Chondrocyte (in vitro differentiated cells): Measurements from ENCODE around the gene VASN. TPM values are rescaled to one million over a fixed set of nuclear protein-coding genes. Genes with fewer than 3 reads are reported as not detected.

Source experiments
- DNase-seq: peaks from one replicate; pipeline ENCODE4 v3.0.0; 2021; ENCODE audit warnings: mixed read lengths, low spot score
- H3K27ac Mint-ChIP-seq: one replicate; pipeline ENCODE4 v1.8.0; 2021; ENCODE audit warnings: mild to moderate bottlenecking, moderate library complexity, mixed read lengths; ENCODE audit not compliant: unreplicated experiment
- H3K27me3 Mint-ChIP-seq: 2 replicates; pipeline ENCODE4 v1.8.0; 2021; ENCODE audit warnings: low read depth, mixed read lengths
- H3K36me3 Mint-ChIP-seq: 2 replicates; pipeline ENCODE4 v1.8.0; 2021; ENCODE audit warnings: low read depth, mixed read lengths
- H3K4me1 Mint-ChIP-seq: 2 replicates; pipeline ENCODE4 v1.8.0; 2021; ENCODE audit warnings: low read depth, mild to moderate bottlenecking, mixed read lengths
- H3K4me3 Mint-ChIP-seq: one replicate; pipeline ENCODE4 v1.8.0; 2021; ENCODE audit warnings: mild to moderate bottlenecking, moderate library complexity, mixed read lengths; ENCODE audit not compliant: unreplicated experiment
- H3K9me3 Mint-ChIP-seq: 2 replicates; pipeline ENCODE4 v1.8.0; 2021; ENCODE audit warnings: low read depth, mixed read lengths
- total RNA-seq: library from RNA; stranded (reverse); gene quantifications from 3 replicates; pipeline ENCODE4 v1.2.1, GENCODE V29; 2021
- TF ChIP-seq, protein P1 (sequence below): fragments of 200-600 bp; sonication (generic); IDR thresholded peaks from 2 replicates; pipeline ENCODE4 v1.5.0; 2021; ENCODE audit warnings: antibody characterized with exemption, mild to moderate bottlenecking, moderate library complexity

Gene VASN
- total RNA-seq, 1 donor from 2014 or later: 82.0 TPM

DNA sequence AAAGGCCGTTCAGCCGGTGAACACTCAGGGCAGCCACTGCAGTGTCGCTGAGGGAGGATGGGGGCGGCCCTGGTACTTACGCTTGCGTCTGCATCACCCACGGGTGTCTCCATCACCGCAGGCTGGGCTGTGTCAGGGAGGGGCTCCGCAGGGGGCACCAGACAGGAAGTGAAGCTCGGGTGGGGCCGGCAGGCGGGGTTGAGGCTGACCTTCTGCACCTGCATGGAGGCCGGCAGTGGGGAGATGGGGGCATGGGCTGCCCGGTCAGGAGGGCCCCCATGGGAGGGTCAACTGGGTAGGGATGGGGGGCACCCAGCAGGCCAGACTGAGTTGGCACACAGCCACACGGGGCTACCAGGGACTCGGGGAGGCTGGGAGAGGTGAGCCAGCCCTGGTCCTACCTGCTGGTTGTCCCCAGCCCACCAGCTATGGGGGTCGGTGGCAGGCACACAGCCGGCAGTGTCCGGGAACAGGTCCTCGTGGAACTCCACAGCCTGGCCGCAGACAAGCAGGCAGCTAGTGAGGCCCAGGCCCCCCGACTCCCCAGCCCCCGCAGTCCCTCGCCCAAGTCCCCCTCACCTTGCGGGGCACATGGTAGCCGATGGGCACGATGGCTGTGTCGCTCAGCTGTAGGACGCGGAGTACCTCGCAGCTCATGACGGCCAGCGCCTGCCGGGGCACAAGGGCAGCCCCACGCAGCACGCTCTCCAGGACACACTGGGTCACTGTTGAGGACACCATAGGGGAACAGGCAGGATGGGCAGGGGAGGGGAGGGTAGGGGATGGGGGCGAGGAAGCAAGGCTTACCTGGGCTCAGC, 7.2 kb upstream of the VASN start:
- DNase-seq: no peak
- H3K27me3 Mint-ChIP-seq: no peaks in the 10 kb centered on the region
- peaks cover 5% of the 10 kb centered on the region for H3K4me1 Mint-ChIP-seq
- H3K36me3 Mint-ChIP-seq: peaks cover 1% of the 10 kb centered on the region
- TF ChIP-seq, protein P1, sequence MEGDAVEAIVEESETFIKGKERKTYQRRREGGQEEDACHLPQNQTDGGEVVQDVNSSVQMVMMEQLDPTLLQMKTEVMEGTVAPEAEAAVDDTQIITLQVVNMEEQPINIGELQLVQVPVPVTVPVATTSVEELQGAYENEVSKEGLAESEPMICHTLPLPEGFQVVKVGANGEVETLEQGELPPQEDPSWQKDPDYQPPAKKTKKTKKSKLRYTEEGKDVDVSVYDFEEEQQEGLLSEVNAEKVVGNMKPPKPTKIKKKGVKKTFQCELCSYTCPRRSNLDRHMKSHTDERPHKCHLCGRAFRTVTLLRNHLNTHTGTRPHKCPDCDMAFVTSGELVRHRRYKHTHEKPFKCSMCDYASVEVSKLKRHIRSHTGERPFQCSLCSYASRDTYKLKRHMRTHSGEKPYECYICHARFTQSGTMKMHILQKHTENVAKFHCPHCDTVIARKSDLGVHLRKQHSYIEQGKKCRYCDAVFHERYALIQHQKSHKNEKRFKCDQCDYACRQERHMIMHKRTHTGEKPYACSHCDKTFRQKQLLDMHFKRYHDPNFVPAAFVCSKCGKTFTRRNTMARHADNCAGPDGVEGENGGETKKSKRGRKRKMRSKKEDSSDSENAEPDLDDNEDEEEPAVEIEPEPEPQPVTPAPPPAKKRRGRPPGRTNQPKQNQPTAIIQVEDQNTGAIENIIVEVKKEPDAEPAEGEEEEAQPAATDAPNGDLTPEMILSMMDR: no peak
- H3K4me3 Mint-ChIP-seq: no peak overlapping the region
- no peak overlapping the region for H3K27ac Mint-ChIP-seq
- no peaks in the 10 kb centered on the region for H3K9me3 Mint-ChIP-seq

DNA sequence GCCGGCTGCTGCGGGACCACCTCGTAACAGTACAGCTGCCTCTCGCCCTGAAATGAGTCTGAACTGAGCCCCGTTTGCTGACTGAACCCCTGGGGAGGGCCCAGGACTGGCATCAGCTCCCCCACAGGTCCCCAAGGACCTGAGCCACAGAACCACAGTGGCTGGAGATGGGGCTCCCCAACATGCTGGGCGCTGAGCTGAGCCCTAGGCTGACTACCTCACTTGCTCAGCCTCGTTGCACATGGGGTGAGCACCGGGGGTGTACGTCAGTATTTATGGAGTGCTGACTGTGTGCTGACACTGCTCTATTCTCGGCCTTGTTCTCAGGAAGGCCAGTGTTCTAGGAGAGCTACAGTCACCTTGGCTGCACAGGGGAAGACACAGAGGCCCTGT, 6.6 kb upstream of the VASN start:
- H3K9me3 Mint-ChIP-seq: no peaks in the 10 kb centered on the region

DNA sequence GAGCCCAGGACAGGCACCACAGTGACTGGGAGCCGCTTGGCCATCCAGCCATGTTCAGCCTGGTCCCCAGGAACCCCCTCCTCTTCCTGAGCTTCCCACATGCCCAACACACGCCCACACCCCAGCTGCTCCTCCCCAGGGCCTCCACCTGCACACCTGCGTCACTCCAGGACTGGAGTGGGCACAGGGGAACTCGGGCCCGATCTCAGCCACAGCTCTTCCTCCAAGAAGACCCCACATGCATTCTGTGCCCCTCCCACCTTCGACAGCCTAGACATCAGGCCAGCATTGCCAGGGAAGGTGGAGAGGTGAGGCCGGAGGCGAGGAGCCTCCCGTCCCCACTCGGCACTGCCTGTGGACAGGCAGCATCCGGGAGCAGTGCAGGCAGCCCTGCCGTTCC, 6.0 kb upstream of the VASN start:
- H3K4me3 Mint-ChIP-seq: no peak overlapping the region
- H3K9me3 Mint-ChIP-seq: no peaks in the 10 kb centered on the region
- H3K36me3 Mint-ChIP-seq: peaks cover 1% of the 10 kb centered on the region
- H3K4me1 Mint-ChIP-seq: peaks cover 11% of the 10 kb centered on the region
- TF ChIP-seq, protein P1: no peak
- no peak for DNase-seq
- H3K27me3 Mint-ChIP-seq: no peaks in the 10 kb centered on the region
- no peak overlapping the region for H3K27ac Mint-ChIP-seq

More for the DNA sequence above, 6.6 kb upstream of the VASN start:
- no peaks in the 10 kb centered on the region for H3K27me3 Mint-ChIP-seq
- peaks cover 7% of the 10 kb centered on the region for H3K4me1 Mint-ChIP-seq
- TF ChIP-seq, protein P1: no peak
- H3K27ac Mint-ChIP-seq: no peak overlapping the region
- no peak for DNase-seq
- peaks cover 1% of the 10 kb centered on the region for H3K36me3 Mint-ChIP-seq
- no peak overlapping the region for H3K4me3 Mint-ChIP-seq

DNA sequence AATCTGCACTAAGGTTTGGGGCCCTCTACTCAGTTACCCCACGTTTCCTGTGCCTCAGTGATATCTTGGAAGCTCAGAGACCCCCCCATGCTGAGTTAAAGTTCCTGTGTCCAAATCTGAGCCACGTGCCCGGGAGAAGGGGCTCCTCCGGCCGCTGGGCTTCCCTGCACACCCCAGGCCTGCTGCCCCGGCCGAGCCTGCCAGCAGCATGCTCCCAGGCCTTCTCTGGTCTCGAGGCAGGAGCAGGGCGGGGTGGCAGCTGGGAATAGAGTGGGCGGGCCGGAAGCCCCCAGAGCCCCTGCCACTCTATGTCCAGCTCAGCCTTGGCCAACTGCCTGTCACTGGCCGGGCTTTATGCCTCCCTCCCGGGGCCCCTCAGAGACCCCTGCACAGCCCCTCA, 5.6 kb upstream of the VASN start:
- H3K27me3 Mint-ChIP-seq: no peaks in the 10 kb centered on the region
- H3K4me1 Mint-ChIP-seq: peaks cover 15% of the 10 kb centered on the region
- no peak overlapping the region for H3K27ac Mint-ChIP-seq
- no peaks in the 10 kb centered on the region for H3K9me3 Mint-ChIP-seq
- no peak for DNase-seq
- no peak overlapping the region for H3K4me3 Mint-ChIP-seq
- TF ChIP-seq, protein P1: no peak
- peaks cover 1% of the 10 kb centered on the region for H3K36me3 Mint-ChIP-seq

DNA sequence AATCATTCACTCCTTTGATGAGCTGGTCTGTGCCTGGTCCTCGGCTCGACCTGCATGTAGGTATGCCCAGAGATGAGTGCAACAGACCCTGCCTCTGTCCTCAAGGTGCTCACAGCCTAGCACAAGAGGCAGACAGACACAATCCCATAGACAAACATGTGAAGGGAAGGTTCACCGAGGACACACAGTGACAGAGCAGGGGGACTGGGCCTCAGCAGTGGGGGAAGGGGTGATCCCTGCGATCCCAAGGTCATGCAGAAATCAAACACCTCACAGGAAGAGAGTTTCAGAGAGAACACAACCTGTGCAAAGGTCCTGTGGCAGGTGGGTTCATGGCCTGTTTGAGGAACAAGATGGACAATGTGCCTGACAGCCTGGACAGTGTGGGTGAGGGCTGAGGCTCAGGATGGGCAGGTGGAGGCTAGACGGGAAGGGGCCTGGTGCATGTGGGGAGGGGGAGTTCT, 4.2 kb upstream of the VASN start:
- TF ChIP-seq, protein P1: no peak
- Mint-ChIP-seq H3K27me3 (no peaks in the 10 kb centered on the region), H3K4me1 (peaks cover 20% of the 10 kb centered on the region), H3K27ac (no peak overlapping the region), H3K4me3 (no peak overlapping the region), H3K9me3 (no peaks in the 10 kb centered on the region), H3K36me3 (peaks cover 1% of the 10 kb centered on the region)
- DNase-seq: no peak
